ENCODE measurements around the gene RAET1E. TPM values are rescaled to one million over a fixed set of nuclear protein-coding genes. Genes with fewer than 3 reads are reported as not detected.

Gene RAET1E
- total and polyA plus RNA-seq, 9 of the 15 experiments (the other 6 are each of a cell fraction or from before 2014, with no cell fraction given) = not detected

DNA sequence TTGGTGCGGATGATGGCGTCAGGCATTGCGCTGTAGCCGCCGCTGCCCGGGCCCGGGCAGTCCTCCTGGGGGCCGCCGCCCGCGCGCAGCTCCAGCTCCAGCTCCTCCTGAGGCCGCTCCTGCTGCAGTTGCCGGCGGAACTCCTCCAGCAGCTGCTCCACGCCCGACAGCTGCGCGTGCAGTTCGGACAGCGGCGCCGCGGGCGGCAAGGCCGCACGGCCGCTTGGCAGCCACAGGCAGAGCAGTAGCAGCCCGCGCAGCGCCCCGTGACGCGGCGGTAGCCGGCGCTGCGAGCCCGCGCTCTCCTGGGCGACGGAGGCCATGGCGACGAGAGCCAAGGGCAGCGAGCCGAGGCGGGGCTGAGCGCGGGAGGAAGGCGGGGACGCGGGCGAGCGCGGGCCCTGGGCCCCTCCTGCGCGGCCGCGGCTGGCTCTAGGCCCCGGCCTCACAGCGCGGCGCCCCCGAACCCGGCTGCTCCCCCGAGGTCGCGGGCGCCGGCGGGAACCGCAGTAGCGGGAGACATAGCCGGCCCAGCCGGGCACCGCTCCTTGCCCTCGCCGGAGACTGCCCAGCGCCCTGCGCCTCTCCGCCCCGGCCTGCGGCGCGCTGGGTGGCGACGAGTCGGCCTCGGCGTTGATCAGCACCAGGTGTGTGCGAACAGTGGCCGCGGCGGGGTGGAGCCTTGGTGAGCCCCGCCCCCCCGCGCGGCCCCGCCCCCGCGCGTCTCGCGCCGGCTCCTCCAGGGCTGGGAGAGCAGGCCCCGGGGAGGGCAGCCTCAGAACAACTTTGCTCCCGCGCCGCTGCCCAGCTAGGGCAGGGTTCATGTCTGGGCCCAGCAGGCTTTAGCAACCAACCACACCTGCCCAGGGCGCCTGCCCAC is 34.0 kb downstream of the RAET1E start, which contains the start of gene LRP11 (continued):
- TF ChIP-seq NR4A1 (CRISPR knock-in tag; IDR thresholded peaks at IDR 0.05) = no peak
- TF ChIP-seq NR4A1 (tag; IDR thresholded peaks at IDR 0.05) = no peak
- no peak for TF ChIP-seq GTF3C2 (IDR thresholded peaks at IDR 0.05; ENCODE audit: borderline replicate concordance, extremely low read depth, insufficient read length)
- no peak for TF ChIP-seq ZNF766 (CRISPR knock-in tag; conservative IDR thresholded peaks at IDR 0.05)
- peak; percentile 73 for TF ChIP-seq POLR2G (IDR thresholded peaks at IDR 0.05; ENCODE audit: low read depth, low read length)
- no peak for TF ChIP-seq SRSF9 (IDR thresholded peaks at IDR 0.05; ENCODE audit: borderline replicate concordance, low read depth, low read length)
- TF ChIP-seq ZNF140 (CRISPR knock-in tag; IDR thresholded peaks at IDR 0.05) = no peak
- TF ChIP-seq SMARCE1 (IDR thresholded peaks at IDR 0.05) = no peak
- peak; percentile 14 for TF ChIP-seq FIP1L1 (IDR thresholded peaks at IDR 0.05; ENCODE audit: low read depth, low read length, poor library complexity, severe bottlenecking)
- TF ChIP-seq, protein P1, sequence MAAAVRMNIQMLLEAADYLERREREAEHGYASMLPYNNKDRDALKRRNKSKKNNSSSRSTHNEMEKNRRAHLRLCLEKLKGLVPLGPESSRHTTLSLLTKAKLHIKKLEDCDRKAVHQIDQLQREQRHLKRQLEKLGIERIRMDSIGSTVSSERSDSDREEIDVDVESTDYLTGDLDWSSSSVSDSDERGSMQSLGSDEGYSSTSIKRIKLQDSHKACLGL (CRISPR knock-in tag; IDR thresholded peaks at IDR 0.05; ENCODE audit: borderline replicate concordance, poor library complexity, severe bottlenecking) = no peak
- TF ChIP-seq ZZZ3 (IDR thresholded peaks at IDR 0.05) = no peak
- TF ChIP-seq HEY1 (CRISPR knock-in tag; IDR thresholded peaks at IDR 0.05; ENCODE audit: borderline replicate concordance) = no peak
- TF ChIP-seq BRD9 (IDR thresholded peaks at IDR 0.05; ENCODE audit: low read depth, partially characterized antibody) = no peak
- TF ChIP-seq HLTF (IDR thresholded peaks at IDR 0.05) = no peak
- TF ChIP-seq, protein P2, sequence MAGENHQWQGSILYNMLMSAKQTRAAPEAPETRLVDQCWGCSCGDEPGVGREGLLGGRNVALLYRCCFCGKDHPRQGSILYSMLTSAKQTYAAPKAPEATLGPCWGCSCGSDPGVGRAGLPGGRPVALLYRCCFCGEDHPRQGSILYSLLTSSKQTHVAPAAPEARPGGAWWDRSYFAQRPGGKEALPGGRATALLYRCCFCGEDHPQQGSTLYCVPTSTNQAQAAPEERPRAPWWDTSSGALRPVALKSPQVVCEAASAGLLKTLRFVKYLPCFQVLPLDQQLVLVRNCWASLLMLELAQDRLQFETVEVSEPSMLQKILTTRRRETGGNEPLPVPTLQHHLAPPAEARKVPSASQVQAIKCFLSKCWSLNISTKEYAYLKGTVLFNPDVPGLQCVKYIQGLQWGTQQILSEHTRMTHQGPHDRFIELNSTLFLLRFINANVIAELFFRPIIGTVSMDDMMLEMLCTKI (IDR thresholded peaks at IDR 0.05; ENCODE audit: partially characterized antibody) = no peak
- TF ChIP-seq ZNF79 (CRISPR knock-in tag; IDR thresholded peaks at IDR 0.05; ENCODE audit: low read depth) = no peak
- TF ChIP-seq ZNF324 (CRISPR knock-in tag; IDR thresholded peaks at IDR 0.05) = no peak
- TF ChIP-seq KHSRP (IDR thresholded peaks at IDR 0.05) = no peak
- TF ChIP-seq USF2 (CRISPR knock-in tag; IDR thresholded peaks at IDR 0.05) = no peak
- no peak for TF ChIP-seq MTA1 (IDR thresholded peaks at IDR 0.05; ENCODE audit: borderline replicate concordance)
- no peak for TF ChIP-seq ZC3H8 (IDR thresholded peaks at IDR 0.05)
- peak; percentile 66; the same call in 1 of the 2 replicates for TF ChIP-seq ZBTB7A (IDR thresholded peaks at IDR 0.05; ENCODE audit: borderline replicate concordance, control insufficient read depth, low read depth, low read length)
- 0 out of 2 replicates have a peak, but pooled peaks have one; percentile 28 for TF ChIP-seq MYC (IDR thresholded peaks at IDR 0.05; ENCODE audit: low read depth, low read length)
- TF ChIP-seq MYC (CRISPR knock-in tag; IDR thresholded peaks at IDR 0.05; ENCODE audit: borderline replicate concordance, low read depth) = no peak

All from K562 (cell line).